ENCODE data around the gene ZMPSTE24.

DNA sequence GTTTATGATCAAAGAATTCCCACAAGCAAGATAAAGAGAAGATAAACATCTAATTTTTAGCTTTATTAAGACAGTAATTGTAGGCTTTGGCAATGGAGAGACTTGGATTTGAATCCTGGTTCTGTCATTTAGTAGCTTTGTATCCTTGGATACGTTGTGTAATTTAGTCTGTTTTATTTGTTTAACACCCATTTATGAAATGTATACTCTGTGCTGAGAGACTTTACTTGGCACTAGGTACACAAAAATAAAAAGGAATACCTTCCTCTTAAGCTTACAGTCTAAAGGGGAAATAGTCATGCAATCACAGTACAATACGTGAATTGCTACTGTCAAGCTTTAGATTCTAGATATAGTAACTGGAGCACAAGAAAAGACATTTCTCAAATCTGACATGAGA is 23.8 kb downstream of the ZMPSTE24 start:
- TF ChIP-seq POLR2A (IDR thresholded peaks at IDR 0.05) (no peak), CTCF (IDR thresholded peaks at IDR 0.05) (no peak)

Data from Peyer's patch (tissue), 4 donors.